Fibroblast of lung (primary cell): ENCODE data around the gene RASA1.

ENCODE experiments used
- CTCF ChIP-seq, 2 donors: IDR thresholded peaks in 1 of 2; conservative IDR thresholded peaks in 1 of 2; 1 replicate in 1 of 2; 2 replicates in 1 of 2; pipeline ENCODE4 v1.5.1; 2011 to 2012; ENCODE audit warnings: low read length in 2 of 2, control low read depth in 1 of 2, inconsistent platforms in 1 of 2, low read depth in 1 of 2, mild to moderate bottlenecking in 1 of 2
- EZH2 ChIP-seq: IDR thresholded peaks from 2 replicates; pipeline ENCODE4 v1.5.1; 2012; ENCODE audit warnings: low read length, control low read depth, mild to moderate bottlenecking; ENCODE audit errors: missing control alignments

- TF ChIP-seq CTCF (conservative IDR thresholded peaks at IDR 0.05 in 1 of 2, IDR thresholded peaks at IDR 0.05 in 1 of 2; ENCODE audit: low read depth in 1 of 2, low read length in 2 of 2) = no peak
- TF ChIP-seq EZH2 = no peak
Observed at GRCh38 chr5:87233143-87233542, 34.5 kb upstream of the RASA1 start.
